IPS-20b (cell line): Measurements from ENCODE around the gene EXOG.

Experiments used
- H3K27ac ChIP-seq: one replicate; pipeline ENCODE4 v1.5.1; 2013; ENCODE audit warnings: low read length
- H3K27me3 ChIP-seq: 2 replicates; pipeline ENCODE4 v1.6.1; 2013; ENCODE audit warnings: mild to moderate bottlenecking, low read length, inconsistent platforms; ENCODE audit not compliant: insufficient read depth
- H3K36me3 ChIP-seq: 2 replicates; pipeline ENCODE4 v1.6.1; 2013; ENCODE audit warnings: low read depth, mild to moderate bottlenecking, inconsistent platforms, low read length, moderate library complexity; ENCODE audit not compliant: insufficient read depth
- H3K4me1 ChIP-seq: 2 replicates; pipeline ENCODE4 v1.6.1; 2013; ENCODE audit warnings: mild to moderate bottlenecking, control low read depth, inconsistent platforms, low read length, moderate library complexity; ENCODE audit not compliant: insufficient read depth
- H3K4me3 ChIP-seq: 2 replicates; pipeline ENCODE4 v1.5.1; 2013; ENCODE audit warnings: mild to moderate bottlenecking, low read length, inconsistent platforms
- H3K9ac ChIP-seq: 2 replicates; pipeline ENCODE4 v1.6.1; 2013; ENCODE audit warnings: low read depth, mild to moderate bottlenecking, inconsistent platforms, low read length, moderate library complexity
- H3K9me3 ChIP-seq: 2 replicates; pipeline ENCODE4 v1.6.1; 2013; ENCODE audit warnings: mild to moderate bottlenecking, low read depth, low read length, inconsistent platforms; ENCODE audit not compliant: insufficient read depth

The EXOG gene

DNA sequence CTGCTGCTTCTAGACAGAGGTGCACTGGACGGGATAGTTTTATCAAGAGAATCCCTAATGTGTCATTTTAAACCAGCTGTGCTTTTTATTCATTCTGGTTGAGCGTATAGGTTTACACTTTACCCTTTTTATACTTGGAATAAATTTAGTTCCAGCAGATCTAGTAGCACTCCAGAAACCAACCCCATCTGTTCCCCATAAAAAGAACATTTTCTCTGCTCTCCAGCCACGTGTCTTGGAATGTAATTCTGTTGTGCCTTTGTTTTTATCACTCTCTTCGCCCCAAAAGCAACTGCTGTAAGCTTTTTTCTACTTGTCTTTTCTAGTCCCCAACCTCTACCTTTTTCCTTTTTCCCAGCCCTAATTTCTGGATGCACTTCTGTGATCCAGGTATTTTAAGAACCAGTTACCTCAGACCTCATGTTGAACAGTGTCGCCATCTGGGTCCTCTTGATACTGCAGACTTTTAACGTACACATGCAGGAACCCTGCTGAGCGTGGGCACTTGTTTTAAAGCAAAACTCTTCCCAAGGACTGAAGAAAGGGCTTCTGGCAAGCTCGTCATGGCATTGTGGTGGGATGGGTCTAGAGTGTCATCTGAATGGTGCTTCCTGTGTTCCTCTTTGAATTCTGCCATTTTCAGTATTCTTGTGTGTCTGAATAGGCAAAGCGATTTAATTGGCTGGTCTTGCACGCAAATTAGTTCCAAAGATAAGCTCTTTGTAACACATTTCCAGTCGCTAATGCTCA is 5.7 kb upstream of the EXOG start:
- H3K9ac ChIP-seq, result no peak overlapping the region
- H3K36me3 ChIP-seq, result peaks cover 39% of the 10 kb centered on the region
- H3K27me3 ChIP-seq, result no peaks in the 10 kb centered on the region
- no peaks in the 10 kb centered on the region for H3K9me3 ChIP-seq
- no peaks in the 10 kb centered on the region for H3K4me1 ChIP-seq
- no peak overlapping the region for H3K27ac ChIP-seq
- H3K4me3 ChIP-seq, result no peak overlapping the region

DNA sequence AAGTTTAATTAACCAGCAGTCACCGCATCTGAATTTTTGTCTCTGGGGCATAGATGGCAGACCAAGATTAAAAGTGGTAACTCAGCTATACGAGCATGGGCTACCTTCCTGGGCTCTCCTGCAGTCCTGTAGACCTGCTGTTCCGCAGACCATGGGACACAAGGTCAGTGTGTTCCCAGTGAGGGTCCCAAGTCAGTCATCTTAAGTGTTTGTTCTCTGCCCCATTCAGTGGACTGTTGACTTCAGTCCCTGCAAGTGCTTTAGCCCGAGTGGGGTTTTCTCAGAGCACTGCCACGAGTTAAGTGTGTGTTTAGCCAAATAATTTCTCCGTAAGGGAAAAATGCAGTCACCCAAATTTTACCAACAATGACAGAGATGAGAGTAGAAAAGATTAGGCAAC is 4.9 kb upstream of the EXOG start:
- Histone ChIP-seq H3K4me3 (no peak overlapping the region), H3K27ac (no peak overlapping the region), H3K9ac (no peak overlapping the region), H3K36me3 (peaks cover 34% of the 10 kb centered on the region), H3K4me1 (no peaks in the 10 kb centered on the region), H3K27me3 (no peaks in the 10 kb centered on the region), H3K9me3 (no peaks in the 10 kb centered on the region)

DNA sequence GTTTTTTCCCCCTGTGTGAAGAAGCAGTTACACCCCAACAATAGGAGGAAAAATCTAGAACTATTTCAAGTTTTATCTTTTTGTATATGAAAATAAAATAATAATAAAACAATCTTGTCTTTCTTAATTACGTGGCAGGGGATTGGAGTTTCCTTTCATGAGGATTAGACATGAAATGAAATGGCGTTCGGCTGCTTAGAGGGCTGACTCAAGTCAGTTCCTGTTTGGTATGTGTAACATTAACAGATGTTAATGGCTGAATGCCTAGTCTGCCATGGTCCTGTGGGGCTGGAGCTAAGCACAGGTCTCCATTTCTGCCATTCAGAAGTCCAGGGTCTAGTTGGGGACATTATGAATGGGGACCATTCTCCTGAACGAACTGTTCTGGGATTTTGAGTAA is 3.1 kb upstream of the EXOG start:
- Histone ChIP-seq H3K36me3 (peaks cover 29% of the 10 kb centered on the region), H3K4me3 (no peak overlapping the region), H3K27me3 (no peaks in the 10 kb centered on the region), H3K9me3 (no peaks in the 10 kb centered on the region), H3K4me1 (no peaks in the 10 kb centered on the region; the same call in 1 of the 2 replicates), H3K27ac (no peak overlapping the region), H3K9ac (no peak overlapping the region)

DNA sequence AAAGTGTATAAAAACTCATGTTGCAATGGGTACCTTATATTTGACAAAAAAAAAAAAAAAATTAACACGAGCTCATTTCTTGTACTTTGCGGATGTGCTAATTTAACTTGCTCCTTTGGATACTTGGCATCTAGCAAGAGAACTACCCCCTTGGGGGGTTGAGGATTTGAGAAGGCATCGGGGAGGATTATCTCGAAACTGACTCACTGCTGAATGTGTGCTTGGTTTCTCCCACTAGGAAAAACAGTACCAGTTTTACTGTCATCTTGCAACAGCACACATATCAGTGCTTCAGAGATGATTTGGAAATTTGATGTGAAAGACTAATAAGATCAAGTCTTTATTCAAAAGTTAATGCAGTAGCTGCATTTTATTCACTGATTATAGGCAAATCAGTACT is 891 bp downstream of the EXOG start:
- Histone ChIP-seq H3K27me3 (no peaks in the 10 kb centered on the region), H3K27ac (no peak overlapping the region), H3K36me3 (peaks cover 35% of the 10 kb centered on the region), H3K9ac (peak overlapping the region; percentile 90; the same call in 1 of the 2 replicates), H3K4me3 (peak overlapping the region; percentile 90), H3K4me1 (no peaks in the 10 kb centered on the region; the same call in 1 of the 2 replicates), H3K9me3 (no peaks in the 10 kb centered on the region)

DNA sequence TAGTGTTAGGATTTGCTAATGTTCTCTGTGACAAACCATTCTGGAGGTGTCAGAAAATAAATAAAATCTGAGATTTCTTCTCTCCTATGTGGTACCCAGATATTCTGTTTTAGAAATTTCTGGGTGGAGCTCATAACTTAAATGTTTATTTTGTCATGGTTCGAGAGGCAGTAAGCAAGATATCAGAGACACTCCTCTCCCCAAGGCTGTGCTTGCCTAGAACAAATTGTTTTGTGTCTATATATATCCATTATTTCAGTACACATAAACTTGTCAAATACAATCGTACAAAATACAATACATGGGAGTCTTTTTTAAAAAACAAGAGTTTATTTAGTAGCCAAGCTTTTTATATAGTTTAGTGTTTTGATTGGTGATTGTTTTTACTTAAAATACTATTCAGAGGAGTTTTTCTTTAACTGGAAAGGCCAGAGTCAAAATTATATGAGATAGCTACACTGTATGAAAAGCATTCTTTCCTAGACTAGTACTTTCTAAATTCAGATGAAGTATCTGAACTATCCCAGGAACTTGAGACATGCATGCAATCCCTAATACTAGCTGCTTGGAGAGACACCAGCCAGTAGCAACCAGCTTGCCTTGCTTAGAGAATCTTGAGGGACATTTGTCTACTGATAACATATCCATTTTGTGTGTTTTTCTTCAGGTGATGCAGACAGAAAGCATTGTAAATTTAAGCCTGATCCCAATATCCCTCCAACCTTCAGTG is 4.7 kb downstream of the EXOG start:
- Histone ChIP-seq H3K9me3 (no peaks in the 10 kb centered on the region), H3K36me3 (peaks cover 71% of the 10 kb centered on the region), H3K27ac (no peak overlapping the region), H3K4me1 (no peaks in the 10 kb centered on the region; the same call in 1 of the 2 replicates), H3K9ac (no peak overlapping the region), H3K4me3 (no peak overlapping the region), H3K27me3 (no peaks in the 10 kb centered on the region)

DNA sequence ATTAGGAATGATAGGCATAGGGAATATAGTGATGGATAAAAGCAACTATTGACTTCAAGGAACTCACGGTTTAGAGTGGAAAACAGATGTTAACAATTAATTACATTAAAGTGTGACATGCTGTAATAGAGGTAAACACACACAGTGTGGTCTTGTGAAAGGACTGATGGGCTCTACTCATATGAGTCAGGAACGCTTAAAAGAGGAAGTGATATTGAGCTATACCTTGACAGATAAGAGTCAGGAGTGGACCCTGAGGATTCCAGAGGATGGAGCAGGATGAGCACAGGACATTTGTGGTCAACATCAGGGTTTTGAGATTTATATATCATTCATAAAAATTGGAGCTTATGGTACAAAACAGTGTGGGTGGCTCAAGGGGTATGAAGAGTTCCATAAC is 11.0 kb downstream of the EXOG start:
- no peak overlapping the region for H3K4me3 ChIP-seq
- no peaks in the 10 kb centered on the region for H3K9me3 ChIP-seq
- no peak overlapping the region for H3K27ac ChIP-seq
- no peaks in the 10 kb centered on the region for H3K27me3 ChIP-seq
- no peak overlapping the region for H3K9ac ChIP-seq
- no peaks in the 10 kb centered on the region for H3K4me1 ChIP-seq
- peaks cover 86% of the 10 kb centered on the region for H3K36me3 ChIP-seq

DNA sequence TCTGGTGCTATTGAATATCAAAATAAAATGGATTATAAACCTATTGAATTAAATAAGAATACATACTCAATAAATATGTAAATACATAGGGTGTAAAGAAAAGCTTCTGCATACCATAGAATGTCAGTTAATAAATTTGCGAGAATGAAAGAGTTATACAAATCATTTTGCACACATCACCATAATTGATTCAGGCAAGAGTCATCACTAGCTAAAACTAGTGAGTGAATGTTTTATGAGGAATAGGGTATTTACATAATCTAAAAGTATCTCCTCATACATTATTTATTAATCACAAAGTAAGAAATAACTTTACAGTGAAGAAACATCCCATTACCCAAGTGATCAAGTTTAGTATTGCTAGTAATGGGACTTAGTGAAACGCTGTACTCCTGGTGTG is 13.6 kb downstream of the EXOG start:
- Histone ChIP-seq H3K4me1 (no peaks in the 10 kb centered on the region), H3K27ac (no peak overlapping the region), H3K27me3 (no peaks in the 10 kb centered on the region), H3K36me3 (peaks cover 80% of the 10 kb centered on the region), H3K4me3 (no peak overlapping the region), H3K9ac (no peak overlapping the region), H3K9me3 (no peaks in the 10 kb centered on the region)

DNA sequence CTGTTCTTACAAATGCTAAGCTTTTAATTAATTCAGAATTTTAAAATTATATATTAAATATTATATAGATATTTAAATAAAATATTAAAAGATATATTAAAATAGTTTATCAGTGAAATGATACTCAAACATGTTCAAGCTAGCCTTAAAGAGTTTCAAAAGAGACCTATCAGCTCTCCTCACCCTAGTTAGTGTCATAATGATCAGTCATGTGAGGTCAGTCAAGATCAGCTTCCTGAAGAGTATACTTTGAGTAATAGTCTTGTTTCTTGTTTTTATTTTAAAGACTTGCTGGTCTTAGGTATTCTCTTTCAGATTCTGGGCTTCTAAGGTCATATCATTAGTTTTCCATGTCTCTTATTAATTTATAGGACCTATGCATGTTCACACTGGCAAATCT is 14.5 kb downstream of the EXOG start:
- Histone ChIP-seq H3K9me3 (no peaks in the 10 kb centered on the region), H3K27me3 (no peaks in the 10 kb centered on the region), H3K4me3 (no peak overlapping the region), H3K9ac (no peak overlapping the region), H3K36me3 (peaks cover 79% of the 10 kb centered on the region), H3K27ac (no peak overlapping the region), H3K4me1 (no peaks in the 10 kb centered on the region)

DNA sequence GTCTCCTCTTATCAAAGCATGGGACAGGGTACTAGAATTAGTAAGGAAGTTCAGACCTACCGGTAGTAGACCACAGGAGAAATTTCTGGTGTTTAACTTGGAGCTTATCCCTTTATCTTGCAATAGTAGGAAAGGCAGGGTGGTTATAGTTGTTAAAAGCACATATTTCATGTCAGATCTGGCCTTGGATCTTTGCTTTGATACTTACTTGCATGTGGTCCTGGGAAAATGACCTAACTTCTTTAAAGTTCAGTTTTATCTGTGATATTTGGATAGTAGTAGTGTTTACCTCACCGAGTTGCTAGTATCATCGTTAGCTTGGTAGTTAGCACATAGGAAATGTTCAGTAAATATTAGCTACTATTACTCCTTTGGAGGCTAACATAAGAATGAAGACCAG is 15.4 kb downstream of the EXOG start:
- no peaks in the 10 kb centered on the region for H3K27me3 ChIP-seq
- H3K27ac ChIP-seq, result no peak overlapping the region
- H3K9me3 ChIP-seq, result no peaks in the 10 kb centered on the region
- H3K36me3 ChIP-seq, result peaks cover 75% of the 10 kb centered on the region
- no peak overlapping the region for H3K4me3 ChIP-seq
- H3K9ac ChIP-seq, result no peak overlapping the region
- no peaks in the 10 kb centered on the region for H3K4me1 ChIP-seq

DNA sequence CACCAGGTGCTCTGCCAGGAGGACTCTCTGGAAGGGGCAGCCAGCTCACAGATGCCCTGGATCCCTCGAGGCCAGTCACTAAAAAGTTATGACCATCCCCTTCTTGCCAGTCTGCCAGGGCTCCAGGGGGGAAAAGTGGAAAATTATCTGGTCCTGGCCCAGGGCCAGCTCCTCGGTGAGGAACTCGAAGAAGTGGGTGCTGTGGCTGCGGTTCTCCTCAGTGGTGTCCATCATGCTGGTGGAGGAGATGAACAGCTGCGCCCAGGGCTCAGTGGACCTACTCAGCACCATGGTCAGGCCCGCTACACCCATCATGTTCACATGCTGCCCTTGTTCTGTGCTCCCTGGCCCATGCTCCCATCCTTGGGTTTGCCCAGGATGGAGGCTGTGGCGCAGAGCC is 19.2 kb downstream of the EXOG start:
- Histone ChIP-seq H3K9ac (no peak overlapping the region), H3K4me1 (peaks cover 18% of the 10 kb centered on the region; the same call in 1 of the 2 replicates), H3K4me3 (no peak overlapping the region), H3K36me3 (peaks cover 51% of the 10 kb centered on the region), H3K9me3 (no peaks in the 10 kb centered on the region), H3K27ac (no peak overlapping the region), H3K27me3 (no peaks in the 10 kb centered on the region)

DNA sequence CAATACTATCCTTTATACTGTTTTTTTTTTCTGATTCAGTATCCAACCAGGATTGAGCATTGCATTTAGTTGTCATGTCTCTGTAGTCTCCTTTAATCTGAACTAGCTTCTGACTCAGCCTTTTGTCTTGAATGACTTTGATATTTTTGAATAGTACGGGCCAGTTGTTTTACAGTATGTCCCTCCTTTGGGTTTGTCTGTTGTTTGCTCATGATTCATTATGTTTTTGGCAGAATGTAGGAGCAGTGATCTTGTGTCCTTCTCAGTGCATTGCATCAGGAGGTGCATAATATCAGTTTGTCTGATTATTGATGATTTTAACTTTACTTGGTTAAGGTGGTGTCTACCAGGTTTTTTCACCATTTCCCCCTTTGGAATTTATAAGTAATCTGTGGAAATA is 20.5 kb downstream of the EXOG start:
- Histone ChIP-seq H3K36me3 (peaks cover 46% of the 10 kb centered on the region), H3K27ac (no peak overlapping the region), H3K4me1 (peaks cover 30% of the 10 kb centered on the region; the same call in 1 of the 2 replicates)

DNA sequence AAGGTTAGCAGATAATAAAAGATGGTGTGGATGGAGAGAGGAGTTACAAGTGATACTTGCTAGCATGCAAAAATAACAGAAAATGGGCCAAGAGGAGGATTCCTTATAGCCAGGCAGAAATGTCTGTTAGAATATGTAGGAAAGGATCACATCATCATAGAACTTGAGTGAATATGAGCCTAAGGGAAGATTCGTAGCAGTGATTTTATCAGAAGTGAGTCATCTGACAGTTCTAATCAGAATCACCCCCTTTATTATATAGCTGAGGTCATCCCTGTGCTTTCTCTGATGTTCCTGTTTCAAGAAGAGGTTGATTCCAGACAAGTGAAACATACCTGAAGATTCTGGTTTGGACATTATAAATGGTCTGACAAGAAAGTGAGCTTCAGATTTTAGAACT is 22.9 kb downstream of the EXOG start:
- peak overlapping the region; percentile 30 for H3K27ac ChIP-seq
- H3K27me3 ChIP-seq, result no peaks in the 10 kb centered on the region
- peak overlapping the region; percentile 41; the same call in 1 of the 2 replicates for H3K4me3 ChIP-seq
- H3K9me3 ChIP-seq, result no peaks in the 10 kb centered on the region
- H3K36me3 ChIP-seq, result peaks cover 44% of the 10 kb centered on the region
- peaks cover 31% of the 10 kb centered on the region; the same call in 1 of the 2 replicates for H3K4me1 ChIP-seq
- H3K9ac ChIP-seq, result no peak overlapping the region; the same call in 1 of the 2 replicates

More for the DNA sequence above, 20.5 kb downstream of the EXOG start:
- H3K9me3 ChIP-seq, result no peaks in the 10 kb centered on the region
- H3K4me3 ChIP-seq, result no peak overlapping the region
- H3K9ac ChIP-seq, result no peak overlapping the region
- no peaks in the 10 kb centered on the region for H3K27me3 ChIP-seq
